ENCODE results near the gene TRABD2B. TPM values are rescaled to one million over a fixed set of nuclear protein-coding genes. Genes with fewer than 3 reads are reported as not detected.

Gene TRABD2B
- total RNA-seq, 4 donors from 2014 or later: 0.05 to 0.15 (median 0.12) TPM

- no peak for ATAC-seq
- no peak overlapping the region for H3K4me3 ChIP-seq
- peaks cover 0 to 11% (median 9%) of the 10 kb centered on the region in 3 donors for H3K27me3 ChIP-seq
- in situ Hi-C loops (cut with MboI; ENCODE audit: low sequenced_read_pairs in 4 of 4) (loop anchor here in 1 of 4 donors (10.0 kb wide), 1 partner anchor 53 kb away; no protein-coding TSS in a partner anchor), intact Hi-C loops (cut with DNase I; ENCODE audit: low total_unique reads) (no loop called here)
- no peaks in the 10 kb centered on the region for H3K9me3 ChIP-seq
- no peak for TF ChIP-seq POLR2A (IDR thresholded peaks at IDR 0.05)
- TF ChIP-seq, protein P1, sequence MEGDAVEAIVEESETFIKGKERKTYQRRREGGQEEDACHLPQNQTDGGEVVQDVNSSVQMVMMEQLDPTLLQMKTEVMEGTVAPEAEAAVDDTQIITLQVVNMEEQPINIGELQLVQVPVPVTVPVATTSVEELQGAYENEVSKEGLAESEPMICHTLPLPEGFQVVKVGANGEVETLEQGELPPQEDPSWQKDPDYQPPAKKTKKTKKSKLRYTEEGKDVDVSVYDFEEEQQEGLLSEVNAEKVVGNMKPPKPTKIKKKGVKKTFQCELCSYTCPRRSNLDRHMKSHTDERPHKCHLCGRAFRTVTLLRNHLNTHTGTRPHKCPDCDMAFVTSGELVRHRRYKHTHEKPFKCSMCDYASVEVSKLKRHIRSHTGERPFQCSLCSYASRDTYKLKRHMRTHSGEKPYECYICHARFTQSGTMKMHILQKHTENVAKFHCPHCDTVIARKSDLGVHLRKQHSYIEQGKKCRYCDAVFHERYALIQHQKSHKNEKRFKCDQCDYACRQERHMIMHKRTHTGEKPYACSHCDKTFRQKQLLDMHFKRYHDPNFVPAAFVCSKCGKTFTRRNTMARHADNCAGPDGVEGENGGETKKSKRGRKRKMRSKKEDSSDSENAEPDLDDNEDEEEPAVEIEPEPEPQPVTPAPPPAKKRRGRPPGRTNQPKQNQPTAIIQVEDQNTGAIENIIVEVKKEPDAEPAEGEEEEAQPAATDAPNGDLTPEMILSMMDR (IDR thresholded peaks at IDR 0.05 in 4 of 5, conservative IDR thresholded peaks at IDR 0.05 in 1 of 5): no peak
- DNase-seq: no peak
- no peak overlapping the region for H3K27ac ChIP-seq
- H3K36me3 ChIP-seq: no peaks in the 10 kb centered on the region
- H3K4me1 ChIP-seq: peaks cover 2 to 3% of the 10 kb centered on the region in 2 donors
Observed at GRCh38 chr1:48001696-48002095, 4.5 kb upstream of the TRABD2B start.

DNA sequence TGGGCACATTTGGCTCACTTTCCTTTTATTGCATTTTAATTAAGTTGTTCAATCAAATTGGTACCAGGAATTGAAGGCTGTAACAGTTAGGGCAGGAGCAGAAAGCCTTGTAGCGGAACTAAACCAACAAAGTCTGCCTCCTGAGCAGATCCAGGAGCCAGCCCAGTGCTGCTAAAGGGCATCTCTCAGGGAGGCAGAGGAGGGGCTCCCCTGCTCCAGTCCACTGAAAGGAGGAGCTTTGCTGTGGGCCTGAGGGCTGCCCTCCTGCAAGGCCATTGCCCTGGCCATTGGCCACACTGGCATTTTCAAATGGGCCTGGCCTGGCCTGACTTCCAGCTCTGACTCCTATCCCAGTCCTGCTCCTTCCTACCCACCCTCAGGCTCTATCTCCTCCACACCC lies 3.7 kb upstream of the TRABD2B start:
- H3K36me3 ChIP-seq: no peaks in the 10 kb centered on the region
- H3K4me3 ChIP-seq: no peak overlapping the region
- H3K27me3 ChIP-seq: peaks cover 6 to 17% (median 17%) of the 10 kb centered on the region in 3 donors
- TF ChIP-seq, protein P1 (IDR thresholded peaks at IDR 0.05 in 4 of 5, conservative IDR thresholded peaks at IDR 0.05 in 1 of 5): no peak
- no peak for TF ChIP-seq POLR2A (IDR thresholded peaks at IDR 0.05)
- no peaks in the 10 kb centered on the region for H3K9me3 ChIP-seq
- in situ Hi-C loops (cut with MboI; ENCODE audit: low sequenced_read_pairs in 4 of 4) (loop anchor here in 1 of 4 donors (10.0 kb wide), 1 partner anchor 54 kb away; no protein-coding TSS in a partner anchor), intact Hi-C loops (cut with DNase I; ENCODE audit: low total_unique reads) (no loop called here)
- no peak overlapping the region for H3K27ac ChIP-seq
- DNase-seq: no peak
- H3K4me1 ChIP-seq: peaks cover 2 to 3% of the 10 kb centered on the region in 2 donors
- no peak for ATAC-seq

GRCh38 chr1:47999097-47999496 lies 1.9 kb upstream of the TRABD2B start:
- Histone ChIP-seq H3K36me3 (no peaks in the 10 kb centered on the region), H3K4me3 (no peak overlapping the region), H3K27me3 (peaks cover 12 to 22% (median 22%) of the 10 kb centered on the region in 3 donors), H3K27ac (no peak overlapping the region), H3K9me3 (no peaks in the 10 kb centered on the region), H3K4me1 (peaks cover 2 to 3% of the 10 kb centered on the region in 2 donors)
- ATAC-seq: no peak
- in situ Hi-C loops (cut with MboI; ENCODE audit: low sequenced_read_pairs in 4 of 4) (loop anchor here in 3 of 4 donors (5.0 to 25.0 kb wide), 3 partner anchors 58 to 212 kb away; no protein-coding TSS in a partner anchor), intact Hi-C loops (cut with DNase I; ENCODE audit: low total_unique reads) (no loop called here)
- no peak for DNase-seq
- TF ChIP-seq POLR2A (IDR thresholded peaks at IDR 0.05): no peak
- TF ChIP-seq, protein P1 (IDR thresholded peaks at IDR 0.05 in 4 of 5, conservative IDR thresholded peaks at IDR 0.05 in 1 of 5): no peak

DNA sequence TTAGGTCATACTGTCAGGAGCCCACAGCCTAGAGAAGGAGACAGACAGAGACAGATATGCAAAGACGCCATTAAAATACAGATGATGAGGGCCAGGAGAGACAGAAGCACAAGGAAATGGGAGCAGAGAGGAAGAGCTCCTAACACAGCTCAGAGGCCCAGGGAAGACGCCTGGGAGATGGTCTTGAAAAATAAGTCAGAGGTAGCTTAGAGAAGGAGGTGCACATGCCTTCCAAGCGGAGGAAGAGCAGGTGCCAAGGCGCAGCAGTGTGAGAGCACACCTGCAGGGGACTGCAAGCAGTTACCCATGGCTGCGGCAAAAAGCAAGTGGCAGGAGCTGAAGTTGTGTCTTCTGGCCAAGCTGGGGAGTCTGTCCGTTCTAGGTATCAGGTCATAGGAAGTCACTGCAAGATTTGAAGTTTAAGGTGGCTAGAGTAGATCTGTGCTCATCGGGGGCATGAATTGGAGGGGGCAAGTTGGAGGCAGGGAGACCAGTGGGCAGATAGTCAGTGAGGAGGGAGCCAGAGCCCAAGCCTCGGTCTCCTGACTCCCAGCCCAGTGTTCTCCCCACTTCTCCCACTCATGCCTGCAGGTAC lies 1.3 kb upstream of the TRABD2B start:
- peaks cover 12 to 22% (median 22%) of the 10 kb centered on the region in 3 donors for H3K27me3 ChIP-seq
- in situ Hi-C loops (cut with MboI; ENCODE audit: low sequenced_read_pairs in 4 of 4): loop anchor here in 3 of 4 donors (5.0 to 25.0 kb wide), 3 partner anchors 59 to 211 kb away; no protein-coding TSS in a partner anchor
- H3K4me1 ChIP-seq: peaks cover 2 to 3% of the 10 kb centered on the region in 2 donors
- DNase-seq: no peak
- H3K9me3 ChIP-seq: no peaks in the 10 kb centered on the region
- intact Hi-C loops (cut with DNase I; ENCODE audit: low total_unique reads): no loop called here
- no peak for ATAC-seq
- TF ChIP-seq, protein P1 (IDR thresholded peaks at IDR 0.05 in 4 of 5, conservative IDR thresholded peaks at IDR 0.05 in 1 of 5): no peak
- no peak for TF ChIP-seq POLR2A (IDR thresholded peaks at IDR 0.05)
- no peak overlapping the region for H3K4me3 ChIP-seq
- H3K27ac ChIP-seq: no peak overlapping the region
- H3K36me3 ChIP-seq: no peaks in the 10 kb centered on the region
